PC-9 (cell line): ENCODE data around the gene RTF1. TPM values are rescaled to one million over a fixed set of nuclear protein-coding genes. Genes with fewer than 3 reads are reported as not detected.

Experiments
- BruUV-seq: library from RNA; stranded (reverse); fragments of 400-500 nt; replicated peaks from 2 replicates; lab custom pipeline; 2021; lab: Mats Ljungman, UMichigan
- CTCF ChIA-PET: fragments of 300-600 bp; sonication (Branson Sonifier 250); formaldehyde crosslinking; loops from one replicate; lab custom pipeline; 2022; ENCODE audit warnings: antibody characterized with exemption; lab: Charles Lee
- POLR2A ChIA-PET: fragments of 300-600 bp; sonication (Branson Sonifier 250); formaldehyde crosslinking; loops from one replicate; lab custom pipeline; 2022; ENCODE audit warnings: antibody characterized with exemption; ENCODE audit not compliant: unreplicated experiment; lab: Charles Lee
- DNase-seq, 2 experiments: peaks; one replicate each; pipeline versions ENCODE4 v3.0.0 to v3.0.0-alpha.2; 2015 to 2022; ENCODE audit warnings: mixed read lengths in 1 of 2
- H2AFZ ChIP-seq: fragments of 200-600 bp; sonication (generic); 2 replicates; pipeline ENCODE4 v1.8.1; 2017; ENCODE audit warnings: antibody characterized with exemption
- H3F3A ChIP-seq: fragments of 200-600 bp; sonication (generic); 2 replicates; pipeline ENCODE4 v1.8.1; 2017; ENCODE audit warnings: antibody characterized with exemption, mild to moderate bottlenecking, low read depth; ENCODE audit not compliant: insufficient read depth
- H3K27ac ChIP-seq: fragments of 200-600 bp; sonication (generic); 2 replicates; pipeline ENCODE4 v1.6.1; 2016; ENCODE audit warnings: mixed run types
- H3K27me3 ChIP-seq: fragments of 200-600 bp; sonication (generic); 2 replicates; pipeline ENCODE4 v1.6.1; 2016; ENCODE audit warnings: low read depth, mixed run types; ENCODE audit not compliant: insufficient read depth
- H3K36me3 ChIP-seq: fragments of 200-600 bp; sonication (generic); 2 replicates; pipeline ENCODE4 v1.6.1; 2016; ENCODE audit warnings: low read depth, mixed run types
- H3K4me1 ChIP-seq: fragments of 200-600 bp; sonication (generic); replicated peaks from 2 replicates; pipeline ENCODE4 v1.6.1; 2016; ENCODE audit warnings: mixed run types; ENCODE audit not compliant: insufficient read depth
- H3K4me2 ChIP-seq: fragments of 200-600 bp; sonication (generic); 2 replicates; pipeline ENCODE4 v1.6.1; 2017; ENCODE audit warnings: mixed run types
- H3K4me3 ChIP-seq: fragments of 200-600 bp; sonication (generic); 2 replicates; pipeline ENCODE4 v1.6.1; 2016; ENCODE audit warnings: mixed run types
- H3K79me2 ChIP-seq: fragments of 200-600 bp; sonication (generic); 2 replicates; pipeline ENCODE4 v1.6.1; 2017; ENCODE audit warnings: low read depth, mixed run types
- H3K9me2 ChIP-seq: fragments of 200-600 bp; sonication (generic); 2 replicates; pipeline ENCODE4 v1.8.1; 2017; ENCODE audit warnings: mild to moderate bottlenecking; ENCODE audit not compliant: insufficient read depth
- H3K9me3 ChIP-seq: fragments of 200-600 bp; sonication (generic); 2 replicates; pipeline ENCODE4 v1.8.1; 2016; ENCODE audit warnings: low read depth; ENCODE audit not compliant: insufficient read depth
- H4K20me1 ChIP-seq: fragments of 200-600 bp; sonication (generic); 2 replicates; pipeline ENCODE4 v1.8.1; 2017; ENCODE audit not compliant: insufficient read depth
- CTCF ChIP-seq: fragments of 200-600 bp; sonication (generic); conservative IDR thresholded peaks from 2 replicates; pipeline ENCODE4 v1.6.1; 2017; ENCODE audit warnings: mixed run types, antibody characterized with exemption, mild to moderate bottlenecking, moderate library complexity
- EZH2 ChIP-seq: fragments of 200-600 bp; sonication (generic); IDR thresholded peaks from 2 replicates; pipeline ENCODE4 v1.8.0; 2017; ENCODE audit warnings: antibody characterized with exemption, low read depth
- intact Hi-C: fragments of 100-400 bp; cut with micrococcal nuclease; formaldehyde crosslinking; loops from one replicate; pipeline ENCODE4 v1.10.0; 2022; ENCODE audit not compliant: unreplicated experiment
- total RNA-seq: library from RNA; stranded (reverse); gene quantifications from 2 replicates; pipeline ENCODE4 v1.2.3, GENCODE V29; 2021

The RTF1 gene
- total RNA-seq, 1 experiment from 2014 or later: 55.7 TPM

DNA sequence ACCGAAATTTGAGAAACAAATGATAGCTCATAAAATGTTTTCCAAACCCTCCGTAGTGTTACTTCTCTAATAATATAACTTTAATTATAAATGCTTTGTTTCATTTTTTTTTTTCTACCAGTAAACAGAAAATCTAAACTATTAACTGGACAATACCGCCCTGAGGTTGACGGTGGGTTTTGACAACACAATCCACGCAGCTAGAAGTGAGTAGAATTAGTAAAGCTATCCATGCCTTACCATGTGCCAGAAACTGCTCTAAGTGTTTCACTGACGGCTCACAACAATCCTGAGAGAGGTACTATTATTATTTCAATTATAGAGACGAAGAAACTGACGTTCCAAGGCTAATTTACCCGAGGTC, 15.0 kb upstream of the RTF1 start:
- Histone ChIP-seq H3F3A (peaks cover 4% of the 10 kb centered on the region; the same call in 1 of the 2 replicates), H2AFZ (peak overlapping the region; percentile 97), H3K79me2 (0 out of 2 replicates have a peak, but pooled peaks cover 3% of the 10 kb centered on the region), H3K4me3 (peak overlapping the region; percentile 95), H3K27ac (peak overlapping the region; percentile 50; the same call in 1 of the 2 replicates), H3K4me1 (no peaks in the 10 kb centered on the region), H3K36me3 (no peaks in the 10 kb centered on the region), H3K9me3 (no peaks in the 10 kb centered on the region), H4K20me1 (no peaks in the 10 kb centered on the region), H3K4me2 (peak overlapping the region; percentile 82), H3K27me3 (no peaks in the 10 kb centered on the region), H3K9me2 (no peaks in the 10 kb centered on the region)
- TSS peak; percentile 85 for BruUV-seq
- POLR2A ChIA-PET: interaction anchor here (0.5 to 0.9 kb wide), 4 partner anchors 13 to 286 kb away, joined by 3 to 13 read pairs (median 8); partner anchors contain the start of genes CHP1 and INO80
- CTCF ChIA-PET: no interaction called here
- TF ChIP-seq CTCF: no peak
- intact Hi-C loops: no loop called here
- DNase-seq: no peak

DNA sequence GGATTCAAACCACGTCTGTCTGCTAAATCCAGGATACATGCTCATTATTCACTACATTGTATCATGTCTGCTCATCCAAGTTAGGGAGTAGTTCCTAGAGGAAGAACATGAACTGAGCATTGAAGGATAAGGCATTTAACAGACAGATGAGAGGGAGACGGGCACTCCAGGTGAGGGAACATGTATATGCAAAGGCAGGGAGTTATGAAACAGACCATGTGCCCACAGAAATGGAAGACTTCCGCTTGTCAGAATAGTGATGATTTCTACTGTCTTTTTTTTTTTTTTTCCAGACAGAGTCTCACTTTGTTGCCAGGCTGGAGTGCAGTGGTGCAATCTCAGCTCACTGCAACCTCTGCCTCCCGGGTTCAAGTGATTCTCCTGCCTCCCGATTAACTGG, 9.6 kb upstream of the RTF1 start:
- no peak overlapping the region for H3K27ac ChIP-seq
- no peaks in the 10 kb centered on the region for H3K27me3 ChIP-seq
- H4K20me1 ChIP-seq: no peaks in the 10 kb centered on the region
- TF ChIP-seq CTCF (no peak), EZH2 (no peak)
- no peak overlapping the region for H2AFZ ChIP-seq
- ChIA-PET POLR2A (no interaction called here), CTCF (no interaction called here)
- H3F3A ChIP-seq: no peaks in the 10 kb centered on the region
- no peaks in the 10 kb centered on the region for H3K79me2 ChIP-seq
- intact Hi-C loops: no loop called here
- no peaks in the 10 kb centered on the region for H3K4me1 ChIP-seq
- H3K9me2 ChIP-seq: no peaks in the 10 kb centered on the region
- H3K4me2 ChIP-seq: no peak overlapping the region
- DNase-seq: no peak
- H3K4me3 ChIP-seq: no peak overlapping the region
- H3K36me3 ChIP-seq: no peaks in the 10 kb centered on the region
- no peaks in the 10 kb centered on the region for H3K9me3 ChIP-seq
- BruUV-seq: no TSS peak

DNA sequence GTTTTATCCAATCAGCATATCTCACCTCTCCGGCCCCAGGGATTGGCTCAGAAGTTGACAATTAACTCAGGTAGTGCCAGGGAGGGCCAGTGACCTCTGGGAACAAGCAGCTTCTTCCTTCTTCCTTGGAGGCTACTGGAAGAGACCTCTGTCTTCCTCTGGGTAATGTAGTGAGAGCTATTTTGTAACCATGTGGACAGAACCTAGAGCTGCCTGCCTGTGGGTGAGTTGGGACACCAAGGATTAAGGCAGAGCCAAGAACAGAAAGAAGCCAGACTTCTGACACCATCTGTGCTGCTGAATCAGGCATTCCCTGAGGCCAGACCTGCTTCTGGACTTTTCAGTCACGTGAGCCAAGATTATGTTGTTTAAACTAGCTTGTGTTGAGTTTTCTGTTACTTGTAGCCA, 8.7 kb upstream of the RTF1 start:
- Histone ChIP-seq H3K9me3 (no peaks in the 10 kb centered on the region), H3K27me3 (no peaks in the 10 kb centered on the region), H3K4me3 (no peak overlapping the region), H3K79me2 (no peaks in the 10 kb centered on the region), H3K4me2 (no peak overlapping the region), H3K27ac (no peak overlapping the region), H2AFZ (no peak overlapping the region), H4K20me1 (no peaks in the 10 kb centered on the region), H3K36me3 (no peaks in the 10 kb centered on the region), H3K9me2 (no peaks in the 10 kb centered on the region), H3K4me1 (no peaks in the 10 kb centered on the region), H3F3A (no peaks in the 10 kb centered on the region)
- DNase-seq: no peak
- no TSS peak for BruUV-seq
- ChIA-PET CTCF (no interaction called here), POLR2A (no interaction called here)
- TF ChIP-seq EZH2 (no peak), CTCF (no peak)
- intact Hi-C loops: no loop called here
